Amygdala (tissue), 56 donors: ENCODE results near the gene CHST8.
A peak's percentile ranks its signal among the peaks of the same experiment; 100 is the strongest.

Experiments used
- DNase-seq, 56 donors: peaks; one replicate each; lab custom pipeline; 2025; lab: John Stamatoyannopoulos, UW

CHST8 gene

DNA sequence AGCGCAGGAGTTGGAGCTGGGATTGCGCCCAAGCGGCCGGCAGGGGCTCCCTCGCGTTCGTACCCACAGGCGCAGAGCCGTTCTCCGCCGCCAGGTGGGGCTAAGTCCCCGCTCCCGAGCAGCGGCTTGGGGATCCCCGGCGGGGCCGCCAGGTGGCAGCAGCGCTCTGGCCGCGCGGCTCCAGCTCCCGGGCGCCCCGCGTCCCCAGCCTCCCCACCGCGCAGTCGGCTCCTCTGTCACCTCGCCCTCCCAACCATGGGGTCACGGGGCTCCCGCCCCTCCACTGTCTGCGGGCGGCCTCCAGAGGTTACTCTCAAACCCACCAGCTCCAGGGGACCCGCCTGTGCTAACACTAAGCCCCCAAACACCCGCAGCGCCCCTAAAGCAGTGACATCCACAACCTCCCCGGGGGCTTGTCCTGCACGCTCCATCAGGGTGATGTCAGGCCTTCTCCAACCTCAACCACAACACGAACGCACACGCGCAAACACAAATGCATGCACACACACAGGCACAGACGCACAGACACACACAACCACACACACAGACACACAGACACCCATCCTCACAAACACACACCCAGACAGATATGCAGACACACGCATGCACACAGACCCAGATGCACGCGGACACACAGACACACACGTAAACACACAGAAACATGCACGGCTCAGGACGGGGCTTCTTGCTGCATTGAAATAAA is 156.5 kb downstream of the CHST8 start:
- peak in 49 of 56 donors; percentile 27 to 89 (median 63) for DNase-seq

DNA sequence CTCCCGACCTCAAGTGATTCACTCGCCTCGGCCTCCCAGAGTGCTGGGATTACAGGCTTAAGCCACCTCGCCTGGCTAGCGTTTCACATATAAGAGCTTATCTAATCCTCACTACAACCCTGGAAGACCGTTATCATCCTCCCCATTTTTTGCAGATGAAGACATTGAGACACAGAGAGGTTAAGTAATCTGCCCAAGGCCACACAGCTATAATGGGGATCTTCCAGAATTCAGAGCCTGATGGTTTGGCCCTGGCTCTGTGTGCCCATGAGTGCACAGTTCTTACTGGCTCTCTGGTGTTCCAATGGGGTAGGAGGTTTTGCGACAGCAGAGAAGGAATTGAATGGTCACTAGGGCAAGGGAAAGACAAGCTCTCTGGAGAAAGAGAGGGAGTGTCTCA is 158.1 kb downstream of the CHST8 start:
- no peak for DNase-seq

GRCh38 chr19:33780251-33780650 is 158.5 kb downstream of the CHST8 start:
- no peak for DNase-seq

- DNase-seq: peak in 2 of 56 donors; percentile 22 to 40
These were observed 159.0 kb downstream of the CHST8 start for GRCh38 chr19:33780746-33781145.

- no peak for DNase-seq
These were observed 159.7 kb downstream of the CHST8 start for GRCh38 chr19:33781415-33781935.

DNA sequence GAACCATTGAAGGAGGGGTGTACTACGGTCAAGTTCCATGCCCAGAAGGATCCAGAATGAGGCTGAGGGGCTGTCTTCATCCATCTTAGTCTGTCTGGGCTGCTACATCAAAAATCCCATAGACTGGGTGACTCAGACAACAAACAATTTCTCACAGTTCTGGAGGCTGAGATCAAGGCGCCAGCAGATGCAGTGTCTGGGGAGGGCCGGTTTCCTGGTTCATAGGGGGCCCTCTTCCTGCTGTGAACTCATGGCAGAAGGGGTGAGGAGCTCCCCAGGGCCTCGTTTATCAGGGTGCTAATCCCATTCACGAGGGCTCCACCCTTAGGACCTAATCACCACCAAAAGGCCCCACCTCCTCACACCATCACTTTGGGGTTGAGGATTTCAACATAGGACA is 160.2 kb downstream of the CHST8 start:
- DNase-seq: no peak

GRCh38 chr19:33784432-33784831 is 162.7 kb downstream of the CHST8 start:
- no peak for DNase-seq

DNA sequence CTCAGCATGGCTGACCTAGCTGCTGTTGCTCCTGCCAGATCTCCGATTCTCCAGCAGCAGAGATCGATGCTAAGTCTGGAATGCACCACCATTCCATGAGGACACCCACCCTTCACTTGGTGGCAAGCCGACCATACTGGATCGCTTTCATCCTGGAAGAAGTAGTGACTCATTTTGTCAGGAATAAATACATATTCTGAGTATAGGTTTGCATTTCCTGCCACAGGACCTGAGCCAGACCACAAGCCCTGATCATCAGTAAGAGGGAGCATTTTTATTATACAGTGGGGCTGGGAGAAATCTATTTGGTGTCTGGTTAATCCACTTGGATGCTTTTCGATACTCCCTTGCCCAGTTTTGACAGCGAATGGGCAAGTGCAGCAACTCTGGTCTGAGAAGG is 164.0 kb downstream of the CHST8 start:
- DNase-seq: no peak

GRCh38 chr19:33788676-33789075 is 166.9 kb downstream of the CHST8 start:
- no peak for DNase-seq

DNA sequence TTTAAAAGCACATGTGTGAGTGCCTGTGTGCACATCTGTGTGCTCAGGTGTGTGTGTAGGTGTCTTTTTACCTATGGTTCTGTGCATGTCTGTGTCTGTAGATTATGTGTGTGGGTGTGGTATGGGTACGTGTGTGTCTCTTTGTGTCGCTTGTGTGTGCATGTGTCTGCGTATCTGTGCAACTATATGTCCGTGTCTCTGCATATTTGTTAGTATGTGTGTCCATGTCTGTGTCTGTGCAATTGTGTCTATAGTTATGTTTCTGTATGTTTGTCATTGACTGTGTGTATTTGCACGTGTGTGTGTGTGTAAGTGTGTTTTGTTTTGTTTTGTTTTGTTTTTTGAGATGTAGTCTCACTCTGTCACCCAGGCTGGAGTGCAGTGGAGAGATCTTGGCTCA is 167.6 kb downstream of the CHST8 start:
- no peak for DNase-seq

DNA sequence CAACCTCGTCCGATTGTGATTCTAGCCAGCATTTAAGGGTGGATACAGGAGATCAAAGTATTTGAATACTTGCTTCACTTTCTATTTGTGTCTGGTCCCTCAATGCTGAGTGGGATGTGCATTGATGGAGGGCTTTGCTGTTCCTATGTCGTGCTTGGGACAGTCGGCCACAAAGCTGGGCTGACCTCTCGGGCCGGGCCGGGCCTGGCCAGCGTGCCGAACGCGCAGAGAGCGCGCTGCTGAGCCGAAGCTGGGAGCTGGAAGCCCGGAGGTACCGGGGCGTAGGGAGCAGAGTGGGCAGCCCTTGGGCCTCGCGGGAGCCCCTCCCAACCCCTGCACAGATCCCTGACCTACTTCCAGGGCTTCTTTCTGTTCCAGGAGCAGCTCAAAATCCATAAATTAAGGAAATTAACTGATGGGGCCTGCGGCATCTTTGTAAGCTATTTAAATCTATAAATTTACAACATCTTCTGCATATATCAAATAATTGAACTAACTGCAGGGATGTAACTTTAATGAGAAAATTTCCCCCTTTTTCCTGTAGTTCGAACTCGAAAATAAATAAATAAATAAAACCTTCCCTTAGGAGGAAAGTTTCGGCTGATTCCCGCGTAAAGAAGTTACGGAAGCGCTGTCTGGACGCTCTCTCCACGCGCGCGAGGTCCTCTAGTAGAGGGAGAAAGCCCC is 173.1 kb downstream of the CHST8 start:
- DNase-seq: peak in 1 of 56 donors; percentile 10

DNA sequence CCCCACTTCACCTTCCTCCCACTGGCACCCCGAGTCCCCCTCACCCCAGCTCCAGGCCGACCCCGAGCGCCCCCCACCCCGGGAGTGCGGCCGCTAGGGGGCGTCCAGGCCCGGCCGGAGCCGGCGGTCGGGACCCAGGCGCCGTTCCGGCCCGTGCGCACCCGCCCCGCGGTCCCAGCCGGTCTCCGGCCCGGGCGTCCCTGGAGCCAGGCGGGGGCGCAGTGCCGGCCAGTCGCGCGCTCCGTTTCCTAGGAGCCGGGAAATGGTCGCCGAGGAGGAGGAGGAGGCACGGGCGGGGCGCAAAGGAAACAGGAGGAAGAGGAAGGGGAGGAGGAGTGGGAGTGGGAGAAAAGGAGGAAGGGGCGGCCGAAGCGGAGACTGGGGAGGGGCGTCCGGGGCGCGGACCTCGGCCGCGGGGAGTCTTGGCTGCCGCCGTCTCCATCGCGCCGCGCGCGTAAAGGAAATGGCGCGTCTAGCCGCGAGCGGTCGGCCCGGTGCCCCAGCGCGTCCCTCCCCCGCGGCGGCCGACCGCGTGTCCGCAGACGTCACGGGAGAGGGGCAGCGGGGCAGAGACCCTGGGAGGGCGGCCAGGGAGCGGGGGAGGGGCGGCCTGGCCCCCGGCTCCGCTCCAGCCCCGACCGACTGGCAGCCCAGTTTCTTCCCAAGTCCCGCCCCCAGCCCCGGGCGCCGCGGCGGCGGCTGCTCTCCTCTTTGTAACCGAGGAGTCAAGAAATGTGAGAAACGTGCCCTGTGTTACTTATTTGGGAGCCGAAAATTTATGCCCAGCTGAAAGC is 173.8 kb downstream of the CHST8 start:
- DNase-seq: peak in 43 of 56 donors; percentile 23 to 85 (median 65)

- peak in 14 of 56 donors; percentile 41 to 72 (median 53) for DNase-seq
These were observed 174.6 kb downstream of the CHST8 start, which contains the start of gene KCTD15 for GRCh38 chr19:33796164-33796875. Gene KCTD15 (plus strand): TSS chr19:33796870. CDS start chr19:33800455, 3,585 bp downstream.

DNA sequence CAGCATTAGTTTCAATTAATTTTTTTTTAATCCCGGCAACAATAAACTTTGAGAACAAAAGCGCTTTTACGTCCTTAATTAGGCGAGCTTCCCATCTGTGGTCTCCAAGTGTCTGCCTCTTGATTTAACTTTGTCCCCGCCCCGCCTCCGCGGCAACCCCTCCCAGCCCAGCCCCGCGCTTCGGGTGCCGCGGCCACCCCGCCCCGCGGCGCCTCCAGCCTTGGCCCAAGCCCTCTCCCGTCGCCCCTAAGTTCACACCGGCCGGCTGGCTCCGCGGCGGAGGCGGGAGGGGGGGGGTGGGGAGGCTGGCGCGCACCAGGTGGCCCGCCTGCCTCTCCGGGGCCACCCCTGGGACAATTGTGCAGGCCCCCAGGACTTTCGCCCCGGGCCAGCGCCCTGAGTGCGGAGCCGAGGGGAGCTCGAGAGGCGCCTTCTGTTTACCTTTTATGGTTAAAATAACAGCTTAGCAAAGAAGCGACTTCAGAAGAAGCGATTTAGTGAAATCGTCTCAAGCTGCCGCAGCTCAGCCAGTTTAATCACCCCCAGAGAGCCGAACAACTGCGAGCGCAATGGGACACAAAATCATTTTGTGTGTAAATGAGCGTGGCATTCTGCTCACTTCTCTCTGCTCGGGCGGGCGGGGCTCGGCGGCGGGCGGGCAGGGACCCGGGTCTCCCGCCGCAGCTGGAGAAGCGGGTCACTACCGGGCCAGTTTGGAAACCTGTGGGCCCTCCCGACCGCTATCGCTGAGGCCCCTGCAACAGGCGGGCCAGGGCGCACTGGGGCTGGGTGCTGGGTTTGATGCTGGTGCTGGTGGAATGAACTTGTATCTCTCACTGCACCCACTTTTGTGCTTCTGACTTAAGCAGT is 176.3 kb downstream of the CHST8 start:
- DNase-seq: peak in 14 of 56 donors; percentile 17 to 53 (median 30)

DNA sequence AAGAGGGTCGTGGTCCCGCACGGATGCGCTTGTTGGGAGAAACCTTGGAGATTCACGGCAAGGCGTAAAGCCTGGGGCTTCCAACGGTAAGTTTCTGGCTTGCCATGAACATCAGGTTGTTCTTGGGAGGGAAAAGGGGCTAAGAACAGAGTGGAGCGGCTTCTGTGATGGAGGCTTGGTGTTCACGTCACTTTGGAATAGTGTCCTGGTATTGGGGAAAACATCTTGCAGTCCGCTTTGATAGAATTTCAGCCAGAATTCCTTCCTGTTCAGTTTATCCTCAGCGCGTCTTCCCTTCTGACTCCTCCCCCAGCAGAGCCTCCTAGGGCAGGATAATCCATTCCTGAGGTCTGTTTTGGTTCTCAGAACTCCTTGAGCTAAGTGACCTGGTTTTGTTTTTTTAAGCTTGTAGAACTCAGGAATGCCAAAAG is 176.9 kb downstream of the CHST8 start:
- no peak for DNase-seq

DNA sequence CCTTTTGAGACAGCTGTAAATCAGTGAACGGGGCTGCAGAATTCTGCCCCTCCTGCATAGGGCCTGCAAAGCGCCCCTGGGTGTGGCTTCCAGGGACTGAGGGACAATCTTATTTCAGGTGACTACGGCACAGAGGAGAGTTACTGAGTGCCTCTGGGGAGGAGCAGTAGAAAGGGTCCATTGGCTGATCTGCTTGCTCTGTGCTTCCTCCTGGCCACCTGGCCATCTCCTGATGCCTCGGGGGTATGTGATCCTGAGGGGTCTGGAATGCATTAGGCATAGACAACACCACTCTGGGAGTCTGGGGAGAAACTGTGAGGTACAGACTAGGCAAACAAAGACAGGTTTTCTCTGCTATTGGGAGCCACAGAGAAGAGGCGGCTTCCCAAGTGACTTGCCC is 177.7 kb downstream of the CHST8 start:
- no peak for DNase-seq

DNA sequence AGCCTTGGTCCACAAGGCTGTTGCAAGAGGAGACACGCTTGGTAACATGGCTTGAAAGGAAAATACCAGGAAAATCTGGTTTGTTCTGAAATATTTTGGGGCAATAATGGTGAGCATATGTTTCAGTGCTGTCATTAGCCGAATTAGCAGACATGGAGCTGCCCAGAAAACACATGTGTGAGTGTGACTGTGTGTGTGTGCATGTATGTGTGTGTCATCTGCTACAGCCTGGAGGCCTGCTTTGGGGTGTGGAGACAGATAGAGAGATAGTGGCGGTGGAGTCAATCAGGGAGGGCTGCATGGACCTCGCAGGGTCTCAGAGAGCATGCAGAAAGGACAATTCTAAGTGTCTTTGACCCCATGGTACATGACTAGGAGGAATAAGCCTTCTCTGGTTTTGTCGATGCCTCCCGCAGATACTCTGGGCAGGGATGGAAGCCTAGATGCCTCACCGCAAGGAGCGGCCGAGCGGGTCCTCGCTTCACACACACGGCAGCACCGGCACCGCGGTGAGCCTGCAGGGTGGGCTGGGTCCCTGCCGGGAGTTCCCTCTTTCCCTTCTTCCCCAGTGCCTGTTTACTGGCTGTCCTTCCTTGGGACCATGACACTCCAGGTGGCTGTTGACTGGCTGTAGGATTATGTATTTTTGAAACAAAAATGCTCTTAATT is 178.4 kb downstream of the CHST8 start:
- DNase-seq: no peak

DNA sequence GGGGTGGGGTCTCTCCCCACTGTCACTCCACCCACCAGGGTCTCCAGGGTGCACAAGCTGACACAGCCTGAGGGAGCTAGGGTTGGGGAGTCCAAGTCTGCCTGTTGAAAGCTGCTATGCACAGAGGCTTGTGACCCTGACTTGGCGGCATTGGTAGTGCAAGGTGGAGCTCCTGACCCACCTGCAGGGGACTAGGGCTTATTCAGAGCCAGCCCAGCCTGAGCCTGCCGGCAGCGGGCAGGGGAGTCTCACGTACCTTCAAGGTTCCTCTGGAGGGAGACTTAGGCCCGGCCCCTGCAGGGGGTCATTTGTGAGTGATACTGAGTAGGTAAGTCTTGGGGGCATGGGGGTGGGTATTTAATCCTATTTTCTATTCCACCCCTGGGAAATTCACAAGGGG is 179.7 kb downstream of the CHST8 start:
- no peak for DNase-seq

- DNase-seq: no peak
These were observed 180.2 kb downstream of the CHST8 start for GRCh38 chr19:33802001-33802400.
